ENCODE results near the gene ZNF593. TPM values are rescaled to one million over a fixed set of nuclear protein-coding genes. Genes with fewer than 3 reads are reported as not detected.

Gene ZNF593
- polyA plus RNA-seq, 1 donor (not counting 4 experiments of a cell fraction or from before 2014, with no cell fraction given): 26.0 TPM

DNA sequence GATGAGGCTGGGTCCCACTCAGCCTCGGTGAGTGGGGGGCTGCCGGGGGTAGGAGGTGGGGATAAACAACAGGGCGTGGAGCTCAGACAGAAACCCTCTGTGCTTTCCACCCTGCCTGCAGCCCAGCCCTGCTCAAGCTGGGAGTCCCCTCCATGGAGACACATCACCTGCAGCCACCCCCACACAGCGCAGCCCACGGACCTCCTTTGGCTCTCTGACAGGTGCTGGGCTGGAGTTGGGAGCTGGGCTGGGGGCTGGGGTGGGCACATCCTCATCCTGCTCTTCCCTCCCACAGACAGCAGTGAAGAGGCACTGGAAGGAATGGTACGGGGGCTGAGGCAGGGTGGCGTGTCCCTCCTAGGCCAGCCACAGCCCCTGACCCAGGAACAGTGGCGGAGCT, 18.8 kb downstream of the ZNF593 start:
- no peak overlapping the region for H2AFZ ChIP-seq (ENCODE audit: control insufficient read depth, low read length)
- H3K79me2 ChIP-seq (ENCODE audit: control insufficient read depth, insufficient read depth, low read length): no peaks in the 10 kb centered on the region
- DNase-seq (ENCODE audit: low read depth, low spot score): no peak
- TF ChIP-seq, protein P1, sequence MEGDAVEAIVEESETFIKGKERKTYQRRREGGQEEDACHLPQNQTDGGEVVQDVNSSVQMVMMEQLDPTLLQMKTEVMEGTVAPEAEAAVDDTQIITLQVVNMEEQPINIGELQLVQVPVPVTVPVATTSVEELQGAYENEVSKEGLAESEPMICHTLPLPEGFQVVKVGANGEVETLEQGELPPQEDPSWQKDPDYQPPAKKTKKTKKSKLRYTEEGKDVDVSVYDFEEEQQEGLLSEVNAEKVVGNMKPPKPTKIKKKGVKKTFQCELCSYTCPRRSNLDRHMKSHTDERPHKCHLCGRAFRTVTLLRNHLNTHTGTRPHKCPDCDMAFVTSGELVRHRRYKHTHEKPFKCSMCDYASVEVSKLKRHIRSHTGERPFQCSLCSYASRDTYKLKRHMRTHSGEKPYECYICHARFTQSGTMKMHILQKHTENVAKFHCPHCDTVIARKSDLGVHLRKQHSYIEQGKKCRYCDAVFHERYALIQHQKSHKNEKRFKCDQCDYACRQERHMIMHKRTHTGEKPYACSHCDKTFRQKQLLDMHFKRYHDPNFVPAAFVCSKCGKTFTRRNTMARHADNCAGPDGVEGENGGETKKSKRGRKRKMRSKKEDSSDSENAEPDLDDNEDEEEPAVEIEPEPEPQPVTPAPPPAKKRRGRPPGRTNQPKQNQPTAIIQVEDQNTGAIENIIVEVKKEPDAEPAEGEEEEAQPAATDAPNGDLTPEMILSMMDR (optimal IDR thresholded peaks at IDR 0.05 in 1 of 3, IDR thresholded peaks at IDR 0.05 in 1 of 3, conservative IDR thresholded peaks at IDR 0.05 in 1 of 3; ENCODE audit: extremely low read depth in 1 of 3, insufficient read depth in 2 of 3, low read length in 3 of 3): no peak
- TF ChIP-seq EZH2 (IDR thresholded peaks at IDR 0.05; ENCODE audit: low read length): no peak
- no peaks in the 10 kb centered on the region for H4K20me1 ChIP-seq (ENCODE audit: control insufficient read depth, extremely low read depth, insufficient read depth, low read length)
- peaks cover 24 to 33% of the 10 kb centered on the region in 2 experiments for H3K36me3 ChIP-seq (ENCODE audit: control insufficient read depth in 2 of 2, extremely low read depth in 1 of 2, insufficient read depth in 2 of 2, low read length in 2 of 2)
- no peaks in the 10 kb centered on the region for H3K4me1 ChIP-seq (ENCODE audit: control insufficient read depth, extremely low read depth, insufficient read depth, low read length)
- dilution Hi-C loops (cut with MboI; ENCODE audit: extremely low pct_ligation_motif_present, low sequenced_read_pairs): no loop called here
- no peaks in the 10 kb centered on the region for H3K27me3 ChIP-seq (ENCODE audit: control insufficient read depth, extremely low read depth, insufficient read depth, low read length)
- H3K27ac ChIP-seq (ENCODE audit: control insufficient read depth, insufficient read depth, low read length): no peak overlapping the region
- no peaks in the 10 kb centered on the region for H3K9me3 ChIP-seq (ENCODE audit: control insufficient read depth, low read depth, low read length)
- H3K4me3 ChIP-seq (ENCODE audit: control insufficient read depth in 2 of 3, extremely low read depth in 1 of 3, insufficient read depth in 2 of 3, low read depth in 1 of 3, low read length in 3 of 3): no peak overlapping the region
- H3K4me2 ChIP-seq (ENCODE audit: control insufficient read depth, extremely low read depth, insufficient read depth, low read depth, low read length): no peak overlapping the region
- H3K9me1 ChIP-seq (ENCODE audit: control insufficient read depth, extremely low read depth, insufficient read depth, low read length): no peaks in the 10 kb centered on the region
- FAIRE-seq: no peak
- H3K9ac ChIP-seq (ENCODE audit: control insufficient read depth, extremely low read depth, insufficient read depth, low read length): no peak overlapping the region

DNA sequence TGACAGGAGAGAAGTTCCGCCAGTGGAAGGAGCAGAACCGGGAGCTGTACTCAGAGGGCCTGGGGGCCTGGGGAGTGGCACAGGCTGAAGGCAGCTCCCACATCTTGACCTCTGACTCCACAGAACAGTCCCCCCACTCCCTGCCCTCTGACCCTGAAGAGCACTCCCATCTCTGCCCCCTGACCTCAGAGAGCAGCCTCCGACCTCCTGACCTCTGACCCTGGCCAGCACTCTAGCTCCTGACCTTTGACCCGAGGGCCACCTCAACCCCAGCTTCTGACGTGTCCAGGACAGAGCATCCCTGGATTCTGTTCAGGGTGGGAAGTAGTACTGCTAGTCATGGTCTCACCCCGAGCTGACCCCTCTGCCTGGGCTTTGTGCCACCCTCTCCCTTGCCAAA, 19.6 kb downstream of the ZNF593 start:
- no peaks in the 10 kb centered on the region for H3K9me1 ChIP-seq (ENCODE audit: control insufficient read depth, extremely low read depth, insufficient read depth, low read length)
- no peak overlapping the region for H3K9ac ChIP-seq (ENCODE audit: control insufficient read depth, extremely low read depth, insufficient read depth, low read length)
- no peaks in the 10 kb centered on the region for H3K4me1 ChIP-seq (ENCODE audit: control insufficient read depth, extremely low read depth, insufficient read depth, low read length)
- H2AFZ ChIP-seq (ENCODE audit: control insufficient read depth, low read length): no peak overlapping the region
- peaks cover 23 to 28% of the 10 kb centered on the region in 2 experiments for H3K36me3 ChIP-seq (ENCODE audit: control insufficient read depth in 2 of 2, extremely low read depth in 1 of 2, insufficient read depth in 2 of 2, low read length in 2 of 2)
- no peaks in the 10 kb centered on the region for H4K20me1 ChIP-seq (ENCODE audit: control insufficient read depth, extremely low read depth, insufficient read depth, low read length)
- DNase-seq (ENCODE audit: low read depth, low spot score) (no peak), FAIRE-seq (no peak)
- H3K79me2 ChIP-seq (ENCODE audit: control insufficient read depth, insufficient read depth, low read length): no peaks in the 10 kb centered on the region
- dilution Hi-C loops (cut with MboI; ENCODE audit: extremely low pct_ligation_motif_present, low sequenced_read_pairs): no loop called here
- H3K4me3 ChIP-seq (ENCODE audit: control insufficient read depth in 2 of 3, extremely low read depth in 1 of 3, insufficient read depth in 2 of 3, low read depth in 1 of 3, low read length in 3 of 3): no peak overlapping the region
- no peaks in the 10 kb centered on the region for H3K9me3 ChIP-seq (ENCODE audit: control insufficient read depth, low read depth, low read length)
- H3K4me2 ChIP-seq (ENCODE audit: control insufficient read depth, extremely low read depth, insufficient read depth, low read depth, low read length): no peak overlapping the region
- TF ChIP-seq EZH2 (IDR thresholded peaks at IDR 0.05; ENCODE audit: low read length): no peak
- TF ChIP-seq, protein P1 (optimal IDR thresholded peaks at IDR 0.05 in 1 of 3, IDR thresholded peaks at IDR 0.05 in 1 of 3, conservative IDR thresholded peaks at IDR 0.05 in 1 of 3; ENCODE audit: extremely low read depth in 1 of 3, insufficient read depth in 2 of 3, low read length in 3 of 3): no peak
- H3K27me3 ChIP-seq (ENCODE audit: control insufficient read depth, extremely low read depth, insufficient read depth, low read length): no peaks in the 10 kb centered on the region
- no peak overlapping the region for H3K27ac ChIP-seq (ENCODE audit: control insufficient read depth, insufficient read depth, low read length)

Measured in keratinocyte (primary cell).